Activated CD8-positive, alpha-beta memory T cell treated with anti-CD3 and anti-CD28 coated beads, Interleukin-2, amount 50 U/mL, for 1 hour (primary cell): Measurements from ENCODE around the gene MIEN1.
"Not testable (repeated sequence)": the region's sequence is repeated elsewhere in the genome, so short reads cannot be mapped to it uniquely, and the experiment has no call there.

Source experiments
- DNase-seq: peaks from one replicate; pipeline ENCODE4 v3.0.0-alpha.2; 2020; ENCODE audit errors: extremely low read depth

Gene MIEN1

GRCh38 chr17:39699157-39699817 lies 31.0 kb downstream of the MIEN1 start:
- DNase-seq: not testable (repeated sequence)

DNA sequence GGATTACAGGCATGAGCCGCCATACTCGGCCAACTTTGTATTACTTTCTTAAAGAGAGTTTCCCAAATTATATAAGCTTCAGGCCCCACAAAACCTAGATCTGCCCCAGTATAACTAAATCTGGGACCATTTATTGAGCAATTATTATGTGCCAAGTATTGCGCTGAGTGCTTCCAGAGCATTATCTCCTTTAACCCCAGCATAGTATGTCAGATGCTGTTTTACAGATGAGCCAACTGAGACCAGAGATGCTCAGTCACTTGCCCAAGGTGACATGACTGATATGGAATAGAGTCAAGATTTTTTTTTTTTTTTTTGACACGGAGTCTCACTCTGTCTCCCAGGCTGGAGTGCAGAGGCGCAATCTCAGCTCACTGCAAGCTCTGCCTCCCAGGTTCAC lies 32.4 kb downstream of the MIEN1 start:
- no peak for DNase-seq

- no peak for DNase-seq
Measured at GRCh38 chr17:39696731-39697130, 33.6 kb downstream of the MIEN1 start.

DNA sequence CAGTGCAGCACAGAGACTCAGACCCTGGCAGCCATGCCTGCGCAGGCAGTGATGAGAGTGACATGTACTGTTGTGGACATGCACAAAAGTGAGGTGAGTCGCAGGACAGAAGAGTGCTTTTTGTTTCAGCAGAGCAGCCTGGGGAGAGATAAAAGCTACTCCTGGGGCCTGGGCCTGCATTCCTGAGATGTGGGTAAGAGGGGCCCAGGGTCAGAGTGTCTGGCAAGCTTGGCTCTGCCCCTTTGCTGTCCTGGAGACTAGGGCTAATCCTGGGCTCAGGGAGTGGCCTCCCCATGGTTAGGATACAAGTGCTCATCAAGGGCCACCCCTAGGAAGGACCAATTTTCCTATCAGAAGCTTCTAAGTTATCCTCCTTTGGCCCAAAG lies 35.2 kb downstream of the MIEN1 start:
- no peak for DNase-seq

GRCh38 chr17:39694593-39694992 lies 35.7 kb downstream of the MIEN1 start:
- no peak for DNase-seq

DNA sequence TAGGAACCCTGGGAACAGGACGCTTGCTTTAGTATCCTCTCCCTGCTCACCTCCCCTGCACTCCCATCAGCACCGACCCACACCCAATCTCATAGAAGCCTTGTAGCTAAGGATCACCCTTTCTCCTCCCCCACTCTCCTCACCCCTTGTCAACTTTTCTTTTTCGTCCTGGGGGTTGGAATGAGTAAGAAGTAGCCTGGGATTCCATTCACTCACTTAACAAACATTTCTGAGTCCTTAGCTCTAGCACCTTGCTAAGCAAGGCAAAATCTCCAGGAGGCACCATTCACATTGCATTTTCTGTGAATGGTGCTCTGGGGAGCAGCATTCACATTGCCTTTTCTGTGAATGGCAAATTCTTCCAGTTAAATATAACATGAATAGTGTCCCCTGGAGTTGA lies 41.4 kb downstream of the MIEN1 start:
- DNase-seq: no peak

GRCh38 chr17:39688475-39688835 lies 41.9 kb downstream of the MIEN1 start:
- DNase-seq: no peak

DNA sequence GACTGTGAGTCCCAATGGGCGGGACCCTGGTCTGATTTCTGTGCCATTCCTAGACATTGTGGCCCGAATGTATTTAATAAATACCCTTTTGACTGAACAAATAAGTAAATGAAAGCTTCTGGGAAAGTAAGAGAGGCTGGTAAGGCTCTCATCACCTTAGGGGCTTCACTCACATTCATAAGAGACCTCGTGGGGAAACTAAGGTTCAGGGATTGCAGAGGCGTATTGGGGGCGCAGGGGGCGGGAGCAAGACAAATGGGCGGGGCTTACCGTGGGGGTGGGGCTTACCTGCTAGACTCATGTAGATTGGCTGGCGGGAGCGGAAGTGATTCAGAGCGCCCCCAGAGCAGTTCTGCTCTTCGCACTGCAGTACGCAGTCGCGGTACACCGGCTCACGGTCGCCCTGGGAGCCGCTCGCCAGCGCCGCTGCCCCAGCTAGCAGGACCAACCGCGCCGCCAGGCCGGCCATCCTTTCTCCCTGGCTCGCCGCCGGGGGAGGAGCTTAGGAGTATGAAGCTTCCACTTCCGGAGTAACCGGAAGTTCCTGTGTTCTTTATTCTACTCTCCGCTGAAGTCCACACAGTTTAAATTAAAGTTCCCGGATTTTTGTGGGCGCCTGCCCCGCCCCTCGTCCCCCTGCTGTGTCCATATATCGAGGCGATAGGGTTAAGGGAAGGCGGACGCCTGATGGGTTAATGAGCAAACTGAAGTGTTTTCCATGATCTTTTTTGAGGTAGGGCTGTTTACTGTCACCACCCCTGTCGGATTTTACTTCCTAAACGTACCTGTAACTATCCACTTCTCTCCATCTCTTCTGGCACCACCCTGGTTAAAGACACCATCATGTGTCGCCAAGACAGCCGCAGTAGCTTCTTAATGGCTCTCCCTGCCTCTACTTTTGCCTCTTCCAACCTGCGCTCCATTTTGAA lies 42.5 kb downstream of the MIEN1 start, which contains the start of gene PGAP3:
Gene PGAP3 (minus strand): TSS at position 512 of the 929 bp plus-strand sequence. CDS start 43 bp downstream, at position 469.
- peak; percentile 66 for DNase-seq

- DNase-seq: no peak
Measured at GRCh38 chr17:39687101-39687545, 43.2 kb downstream of the MIEN1 start.

DNA sequence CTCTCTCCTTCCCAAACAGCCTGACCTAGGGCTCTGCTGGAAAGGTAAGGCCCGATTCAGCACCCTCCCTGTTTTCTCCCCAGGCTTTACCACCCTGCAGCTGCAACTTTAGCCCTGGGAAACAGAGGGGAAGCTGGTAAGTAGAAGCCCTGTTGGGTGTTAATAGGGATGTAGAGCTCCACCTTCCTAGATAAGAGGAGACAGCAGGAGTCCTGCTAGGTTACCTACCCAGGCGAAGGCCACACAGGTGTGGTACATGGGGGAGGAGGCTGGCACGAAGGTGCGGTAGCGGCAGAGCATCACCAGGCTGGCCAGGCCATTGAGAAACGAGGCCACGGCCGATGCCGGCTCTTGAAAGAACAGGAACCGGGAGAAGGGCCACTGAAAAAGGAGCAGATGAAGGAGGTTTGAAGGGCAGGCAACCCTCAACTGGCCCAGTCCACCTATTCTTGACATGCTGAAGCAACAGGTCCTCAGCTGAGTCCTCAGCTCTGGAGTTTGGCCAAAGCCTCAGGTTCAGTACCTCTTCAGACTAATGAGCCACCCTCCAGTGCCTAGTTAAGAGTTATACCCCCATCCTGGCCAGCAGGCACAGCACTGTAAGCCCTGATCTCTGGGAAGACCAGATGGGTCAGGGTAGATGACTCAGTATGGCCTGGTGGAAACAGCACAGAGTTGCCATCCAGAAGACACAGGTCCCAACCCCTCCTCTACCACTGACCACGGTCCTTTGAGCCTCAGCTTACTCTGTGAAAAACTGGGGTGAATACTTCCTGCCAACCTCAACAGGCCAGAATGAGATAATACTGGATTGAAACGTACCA lies 45.8 kb downstream of the MIEN1 start:
- no peak for DNase-seq

GRCh38 chr17:39683295-39683939 lies 46.9 kb downstream of the MIEN1 start:
- no peak for DNase-seq

- no peak for DNase-seq
Measured at GRCh38 chr17:39679521-39680192, 50.7 kb downstream of the MIEN1 start.
